ENCODE measurements around the gene KANSL1.

- TF ChIP-seq EZH2 (IDR thresholded peaks at IDR 0.05; ENCODE audit: borderline replicate concordance), result no peak
- no peak for TF ChIP-seq EZH2phosphoT487 (IDR thresholded peaks at IDR 0.05; ENCODE audit: low read depth, severe bottlenecking, unreplicated experiment)
- no peak for TF ChIP-seq CTCF (IDR thresholded peaks at IDR 0.05; ENCODE audit: poor library complexity)
Measured at GRCh38 chr17:45990886-45991285, 202.3 kb downstream of the KANSL1 start.

Measured in hepatocyte (in vitro differentiated cells).